HEK293 (cell line): ENCODE results near the gene PODXL2.

Experiments
- CTCF ChIA-PET: fragments of 350-600 bp; formaldehyde crosslinking; extraction: SDS; loops from one replicate; lab custom pipeline; 2021; ENCODE audit warnings: antibody characterized with exemption; lab: Yijun Ruan, JAX
- POLR2A ChIA-PET: fragments of 300-600 bp; formaldehyde crosslinking; extraction: SDS; loops from one replicate; lab custom pipeline; 2020; ENCODE audit warnings: antibody characterized with exemption, inconsistent platforms; lab: Yijun Ruan, JAX
- H3K27ac ChIP-seq: fragments of 200-500 bp; sonication (Bioruptor generic); 2 replicates; pipeline ENCODE4 v1.5.1; 2014; ENCODE audit warnings: low read depth, low read length, control low read depth, inconsistent platforms; ENCODE audit errors: extremely low read depth
- H3K36me3 ChIP-seq, 2 experiments: fragments of 200-500 bp in 1 of 2; sonication (Bioruptor generic) in 1 of 2; 1 replicate in 1 of 2; 2 replicates in 1 of 2; pipeline ENCODE4 v1.5.1; 2014 to 2017; ENCODE audit warnings: inconsistent platforms in 2 of 2, low read length in 2 of 2; ENCODE audit not compliant: control insufficient read depth in 2 of 2, insufficient read depth in 1 of 2
- H3K4me1 ChIP-seq: fragments of 200-500 bp; sonication (Bioruptor generic); 2 replicates; pipeline ENCODE4 v1.5.1; 2014; ENCODE audit warnings: mild to moderate bottlenecking, low read length, inconsistent platforms; ENCODE audit not compliant: control insufficient read depth, insufficient read depth
- H3K4me3 ChIP-seq: 2 replicates; pipeline ENCODE4 v1.5.1; 2011; ENCODE audit warnings: low read depth, mild to moderate bottlenecking, control low read depth, low read length, moderate library complexity
- H3K9me3 ChIP-seq: fragments of 200-500 bp; sonication (Bioruptor generic); 2 replicates; pipeline ENCODE4 v1.5.1; 2014; ENCODE audit warnings: low read depth, low read length, inconsistent platforms; ENCODE audit not compliant: control insufficient read depth, insufficient read depth
- GLIS1 ChIP-seq: fragments of 450-650 bp; formaldehyde crosslinking; IDR thresholded peaks from 2 replicates; pipeline ENCODE4 v1.5.1; 2016; ENCODE audit warnings: missing biosample characterization, missing genetic modification characterization
- MYNN ChIP-seq: fragments of 450-650 bp; formaldehyde crosslinking; IDR thresholded peaks from 2 replicates; pipeline ENCODE4 v1.5.1; 2016; ENCODE audit warnings: missing biosample characterization, missing genetic modification characterization, borderline replicate concordance
- REPIN1 ChIP-seq: fragments of 450-650 bp; formaldehyde crosslinking; IDR thresholded peaks from 2 replicates; pipeline ENCODE4 v1.5.1; 2017; ENCODE audit warnings: missing biosample characterization, missing genetic modification characterization, low read depth
- ZBTB17 ChIP-seq: fragments of 450-650 bp; formaldehyde crosslinking; IDR thresholded peaks from 2 replicates; pipeline ENCODE4 v1.5.1; 2016; ENCODE audit warnings: missing biosample characterization, missing genetic modification characterization
- ZBTB21 ChIP-seq: fragments of 450-650 bp; formaldehyde crosslinking; IDR thresholded peaks from 2 replicates; pipeline ENCODE4 v1.5.1; 2017; ENCODE audit warnings: missing biosample characterization, missing genetic modification characterization
- ZNF202 ChIP-seq: fragments of 450-650 bp; formaldehyde crosslinking; IDR thresholded peaks from 2 replicates; pipeline ENCODE4 v1.5.1; 2016; ENCODE audit warnings: missing biosample characterization, missing genetic modification characterization, borderline replicate concordance
- ZNF24 ChIP-seq: fragments of 450-650 bp; formaldehyde crosslinking; IDR thresholded peaks from 2 replicates; pipeline ENCODE4 v1.5.1; 2016; ENCODE audit warnings: missing biosample characterization, missing genetic modification characterization
- ZNF311 ChIP-seq: fragments of 450-650 bp; formaldehyde crosslinking; IDR thresholded peaks from 2 replicates; pipeline ENCODE4 v1.5.1; 2017; ENCODE audit warnings: missing biosample characterization, missing genetic modification characterization, borderline replicate concordance
- ZNF324 ChIP-seq: fragments of 450-650 bp; formaldehyde crosslinking; IDR thresholded peaks from 2 replicates; pipeline ENCODE4 v1.5.1; 2016; ENCODE audit warnings: missing biosample characterization, missing genetic modification characterization
- ZNF426 ChIP-seq: fragments of 450-650 bp; formaldehyde crosslinking; IDR thresholded peaks from 2 replicates; pipeline ENCODE4 v1.5.1; 2017; ENCODE audit warnings: missing biosample characterization, missing genetic modification characterization, mild to moderate bottlenecking, inconsistent platforms, moderate library complexity
- ZNF433 ChIP-seq: fragments of 450-650 bp; formaldehyde crosslinking; IDR thresholded peaks from 2 replicates; pipeline ENCODE4 v1.5.1; 2016; ENCODE audit warnings: missing biosample characterization, missing genetic modification characterization, low read depth
- ZNF510 ChIP-seq: fragments of 450-650 bp; formaldehyde crosslinking; IDR thresholded peaks from 2 replicates; pipeline ENCODE4 v1.5.1; 2018; ENCODE audit warnings: mild to moderate bottlenecking, missing genetic modification characterization, missing biosample characterization; ENCODE audit not compliant: insufficient replicate concordance
- ZNF521 ChIP-seq: fragments of 450-650 bp; formaldehyde crosslinking; IDR thresholded peaks from 2 replicates; pipeline ENCODE4 v1.5.1; 2017; ENCODE audit warnings: missing biosample characterization, mild to moderate bottlenecking, missing genetic modification characterization
- ZNF555 ChIP-seq: fragments of 450-650 bp; formaldehyde crosslinking; conservative IDR thresholded peaks from 2 replicates; pipeline ENCODE4 v1.5.1; 2017; ENCODE audit warnings: missing biosample characterization, mild to moderate bottlenecking, missing genetic modification characterization, inconsistent platforms
- ZNF558 ChIP-seq: fragments of 450-650 bp; formaldehyde crosslinking; IDR thresholded peaks from 2 replicates; pipeline ENCODE4 v1.5.1; 2016; ENCODE audit warnings: missing biosample characterization, missing genetic modification characterization
- ZNF585B ChIP-seq: fragments of 450-650 bp; formaldehyde crosslinking; IDR thresholded peaks from 2 replicates; pipeline ENCODE4 v1.5.1; 2016; ENCODE audit warnings: missing biosample characterization, missing genetic modification characterization
- ZNF610 ChIP-seq: fragments of 450-650 bp; formaldehyde crosslinking; IDR thresholded peaks from 2 replicates; pipeline ENCODE4 v1.5.1; 2016; ENCODE audit warnings: missing biosample characterization, missing genetic modification characterization, borderline replicate concordance
- ZNF621 ChIP-seq: fragments of 450-650 bp; formaldehyde crosslinking; IDR thresholded peaks from 2 replicates; pipeline ENCODE4 v1.5.1; 2017; ENCODE audit warnings: missing biosample characterization, missing genetic modification characterization
- ZNF626 ChIP-seq: fragments of 450-650 bp; sonication (Bioruptor Pico); formaldehyde crosslinking; IDR thresholded peaks from 2 replicates; pipeline ENCODE4 v1.5.1; 2018; ENCODE audit warnings: missing biosample characterization, missing genetic modification characterization, inconsistent platforms
- ZNF654 ChIP-seq: fragments of 450-650 bp; formaldehyde crosslinking; IDR thresholded peaks from 2 replicates; pipeline ENCODE4 v1.5.1; 2016; ENCODE audit warnings: low read depth, missing biosample characterization, missing genetic modification characterization
- ZNF677 ChIP-seq: fragments of 450-650 bp; IDR thresholded peaks from 2 replicates; pipeline ENCODE4 v1.5.0; 2018; ENCODE audit warnings: missing biosample characterization, mild to moderate bottlenecking, missing genetic modification characterization, moderate library complexity
- TF ChIP-seq, protein P1 (sequence below): fragments of 450-650 bp; formaldehyde crosslinking; IDR thresholded peaks from 2 replicates; pipeline ENCODE4 v1.5.1; 2016; ENCODE audit warnings: missing biosample characterization, missing genetic modification characterization
- TF ChIP-seq, protein P2 (sequence below): fragments of 450-650 bp; formaldehyde crosslinking; IDR thresholded peaks from 2 replicates; pipeline ENCODE4 v1.5.1; 2016; ENCODE audit warnings: missing biosample characterization, missing genetic modification characterization, low read depth
- TF ChIP-seq, protein P3 (sequence below): fragments of 450-650 bp; formaldehyde crosslinking; IDR thresholded peaks from 2 replicates; pipeline ENCODE4 v1.5.0; 2017; ENCODE audit warnings: missing biosample characterization, missing genetic modification characterization, borderline replicate concordance
- TF ChIP-seq, protein P4 (sequence below): fragments of 450-650 bp; formaldehyde crosslinking; IDR thresholded peaks from 2 replicates; pipeline ENCODE4 v1.5.1; 2016; ENCODE audit warnings: missing biosample characterization, missing genetic modification characterization

The PODXL2 gene

DNA sequence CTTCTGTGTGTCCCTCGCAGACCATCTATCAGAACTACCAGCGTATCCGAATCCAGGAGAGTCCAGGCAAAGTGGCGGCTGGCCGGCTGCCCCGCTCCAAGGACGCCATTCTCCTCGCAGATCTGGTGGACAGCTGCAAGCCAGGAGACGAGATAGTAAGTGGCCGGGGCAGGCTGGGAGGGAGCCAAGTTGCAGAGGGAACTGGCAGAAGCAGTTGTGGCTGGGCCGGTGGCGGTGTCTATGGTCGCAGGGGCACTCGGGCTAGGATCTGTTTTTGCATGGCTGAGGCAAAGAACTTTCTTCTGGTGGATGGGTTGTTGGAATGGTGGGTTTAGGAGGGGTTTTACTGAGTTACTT lies 20.6 kb upstream of the PODXL2 start:
- H3K36me3 ChIP-seq: peaks cover 18 to 95% of the 10 kb centered on the region in 2 experiments
- TF ChIP-seq MYNN (tag by site-specific recombination) (no peak), ZNF610 (no peak), ZNF202 (no peak), ZNF311 (tag by site-specific recombination) (no peak), ZNF426 (tag by site-specific recombination) (no peak), ZNF626 (tag by site-specific recombination) (no peak), ZNF677 (tag by site-specific recombination) (no peak), ZNF558 (tag by site-specific recombination) (no peak), ZBTB17 (tag by site-specific recombination) (no peak), ZNF324 (tag by site-specific recombination) (no peak), ZNF521 (tag by site-specific recombination) (no peak), ZNF555 (tag by site-specific recombination) (no peak), GLIS1 (tag by site-specific recombination) (no peak), ZNF654 (tag by site-specific recombination) (no peak), REPIN1 (tag by site-specific recombination) (no peak)
- TF ChIP-seq, protein P1, sequence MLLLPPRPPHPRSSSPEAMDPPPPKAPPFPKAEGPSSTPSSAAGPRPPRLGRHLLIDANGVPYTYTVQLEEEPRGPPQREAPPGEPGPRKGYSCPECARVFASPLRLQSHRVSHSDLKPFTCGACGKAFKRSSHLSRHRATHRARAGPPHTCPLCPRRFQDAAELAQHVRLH (tag by site-specific recombination): no peak
- TF ChIP-seq, protein P2, sequence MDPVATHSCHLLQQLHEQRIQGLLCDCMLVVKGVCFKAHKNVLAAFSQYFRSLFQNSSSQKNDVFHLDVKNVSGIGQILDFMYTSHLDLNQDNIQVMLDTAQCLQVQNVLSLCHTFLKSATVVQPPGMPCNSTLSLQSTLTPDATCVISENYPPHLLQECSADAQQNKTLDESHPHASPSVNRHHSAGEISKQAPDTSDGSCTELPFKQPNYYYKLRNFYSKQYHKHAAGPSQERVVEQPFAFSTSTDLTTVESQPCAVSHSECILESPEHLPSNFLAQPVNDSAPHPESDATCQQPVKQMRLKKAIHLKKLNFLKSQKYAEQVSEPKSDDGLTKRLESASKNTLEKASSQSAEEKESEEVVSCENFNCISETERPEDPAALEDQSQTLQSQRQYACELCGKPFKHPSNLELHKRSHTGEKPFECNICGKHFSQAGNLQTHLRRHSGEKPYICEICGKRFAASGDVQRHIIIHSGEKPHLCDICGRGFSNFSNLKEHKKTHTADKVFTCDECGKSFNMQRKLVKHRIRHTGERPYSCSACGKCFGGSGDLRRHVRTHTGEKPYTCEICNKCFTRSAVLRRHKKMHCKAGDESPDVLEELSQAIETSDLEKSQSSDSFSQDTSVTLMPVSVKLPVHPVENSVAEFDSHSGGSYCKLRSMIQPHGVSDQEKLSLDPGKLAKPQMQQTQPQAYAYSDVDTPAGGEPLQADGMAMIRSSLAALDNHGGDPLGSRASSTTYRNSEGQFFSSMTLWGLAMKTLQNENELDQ (tag by site-specific recombination): no peak
- TF ChIP-seq, protein P3, sequence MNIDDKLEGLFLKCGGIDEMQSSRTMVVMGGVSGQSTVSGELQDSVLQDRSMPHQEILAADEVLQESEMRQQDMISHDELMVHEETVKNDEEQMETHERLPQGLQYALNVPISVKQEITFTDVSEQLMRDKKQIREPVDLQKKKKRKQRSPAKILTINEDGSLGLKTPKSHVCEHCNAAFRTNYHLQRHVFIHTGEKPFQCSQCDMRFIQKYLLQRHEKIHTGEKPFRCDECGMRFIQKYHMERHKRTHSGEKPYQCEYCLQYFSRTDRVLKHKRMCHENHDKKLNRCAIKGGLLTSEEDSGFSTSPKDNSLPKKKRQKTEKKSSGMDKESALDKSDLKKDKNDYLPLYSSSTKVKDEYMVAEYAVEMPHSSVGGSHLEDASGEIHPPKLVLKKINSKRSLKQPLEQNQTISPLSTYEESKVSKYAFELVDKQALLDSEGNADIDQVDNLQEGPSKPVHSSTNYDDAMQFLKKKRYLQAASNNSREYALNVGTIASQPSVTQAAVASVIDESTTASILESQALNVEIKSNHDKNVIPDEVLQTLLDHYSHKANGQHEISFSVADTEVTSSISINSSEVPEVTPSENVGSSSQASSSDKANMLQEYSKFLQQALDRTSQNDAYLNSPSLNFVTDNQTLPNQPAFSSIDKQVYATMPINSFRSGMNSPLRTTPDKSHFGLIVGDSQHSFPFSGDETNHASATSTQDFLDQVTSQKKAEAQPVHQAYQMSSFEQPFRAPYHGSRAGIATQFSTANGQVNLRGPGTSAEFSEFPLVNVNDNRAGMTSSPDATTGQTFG (tag by site-specific recombination): no peak
- CTCF ChIA-PET: no interaction called here
- H3K9me3 ChIP-seq: no peaks in the 10 kb centered on the region
- POLR2A ChIA-PET: interaction anchor here (1.4 kb wide), 1 partner anchor 9 kb away, joined by 3 read pairs; no protein-coding TSS in a partner anchor
- no peak overlapping the region for H3K4me3 ChIP-seq
- no peak overlapping the region for H3K27ac ChIP-seq
- no peaks in the 10 kb centered on the region for H3K4me1 ChIP-seq

DNA sequence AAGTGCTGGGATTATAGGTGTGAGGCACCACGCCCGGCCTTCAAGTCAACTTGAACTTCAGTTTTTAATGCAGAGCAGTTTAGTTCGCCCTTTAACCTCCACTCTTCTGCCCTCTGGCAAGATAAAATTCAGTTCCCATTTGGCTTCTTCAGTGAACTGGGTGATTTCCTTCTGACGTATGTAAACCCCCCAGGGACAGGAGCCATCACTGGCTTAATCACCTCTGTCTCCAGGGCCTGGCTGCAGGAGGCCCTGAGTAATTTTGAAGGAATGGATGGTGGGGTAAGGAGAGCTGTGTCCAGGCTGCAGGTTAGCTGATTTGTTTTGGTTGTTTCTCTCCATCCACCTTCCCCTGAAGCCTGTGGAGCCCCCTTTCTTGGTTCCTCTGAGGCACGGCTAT lies 18.9 kb upstream of the PODXL2 start:
- Histone ChIP-seq H3K27ac (no peak overlapping the region), H3K4me1 (no peaks in the 10 kb centered on the region), H3K9me3 (no peaks in the 10 kb centered on the region), H3K36me3 (peaks cover 11 to 95% of the 10 kb centered on the region in 2 experiments), H3K4me3 (no peak overlapping the region)
- ChIA-PET POLR2A (no interaction called here), CTCF (no interaction called here)
- TF ChIP-seq ZNF585B (tag by site-specific recombination): no peak
- TF ChIP-seq ZBTB21 (tag by site-specific recombination): no peak
- no peak for TF ChIP-seq ZNF433
- TF ChIP-seq GLIS1 (tag by site-specific recombination): peak; percentile 75
- no peak for TF ChIP-seq ZNF510 (tag by site-specific recombination)
- no peak for TF ChIP-seq ZNF621 (tag by site-specific recombination)
- TF ChIP-seq, protein P4, sequence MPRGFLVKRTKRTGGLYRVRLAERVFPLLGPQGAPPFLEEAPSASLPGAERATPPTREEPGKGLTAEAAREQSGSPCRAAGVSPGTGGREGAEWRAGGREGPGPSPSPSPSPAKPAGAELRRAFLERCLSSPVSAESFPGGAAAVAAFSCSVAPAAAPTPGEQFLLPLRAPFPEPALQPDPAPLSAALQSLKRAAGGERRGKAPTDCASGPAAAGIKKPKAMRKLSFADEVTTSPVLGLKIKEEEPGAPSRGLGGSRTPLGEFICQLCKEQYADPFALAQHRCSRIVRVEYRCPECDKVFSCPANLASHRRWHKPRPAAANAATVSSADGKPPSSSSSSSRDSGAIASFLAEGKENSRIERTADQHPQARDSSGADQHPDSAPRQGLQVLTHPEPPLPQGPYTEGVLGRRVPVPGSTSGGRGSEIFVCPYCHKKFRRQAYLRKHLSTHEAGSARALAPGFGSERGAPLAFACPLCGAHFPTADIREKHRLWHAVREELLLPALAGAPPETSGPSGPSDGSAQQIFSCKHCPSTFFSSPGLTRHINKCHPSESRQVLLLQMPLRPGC: no peak
- no peak for TF ChIP-seq ZNF24 (tag by site-specific recombination)
